ENCODE results near the gene SPECC1L.

DNA sequence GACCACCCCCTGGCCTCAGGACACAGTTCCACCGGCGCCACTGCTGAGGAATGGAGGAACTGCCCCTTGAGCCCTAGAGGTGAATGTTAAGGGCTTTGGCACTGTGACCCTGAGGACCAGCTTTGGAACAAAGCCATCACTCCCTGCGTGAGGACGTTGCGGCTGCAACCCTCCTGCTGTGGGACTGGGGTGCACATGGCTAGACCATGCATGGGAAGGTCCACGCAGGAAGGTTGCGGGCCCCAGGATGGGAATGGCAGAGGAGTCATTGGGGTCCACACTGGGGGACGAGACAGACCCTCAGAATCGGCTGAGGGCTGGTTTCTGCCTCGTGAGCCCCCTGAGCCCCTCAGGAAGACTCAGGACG is 150.3 kb downstream of the SPECC1L start:
- TF ChIP-seq POU2F2 (IDR thresholded peaks at IDR 0.05; ENCODE audit: low read depth, low read length): no peak
- no peak for TF ChIP-seq POLR2AphosphoS5 (IDR thresholded peaks at IDR 0.05; ENCODE audit: low read depth, low read length)
- no peak for TF ChIP-seq POLR2A (IDR thresholded peaks at IDR 0.05; ENCODE audit: low read depth, low read length)
- TF ChIP-seq SPI1 (IDR thresholded peaks at IDR 0.05; ENCODE audit: low read depth, low read length): no peak
- TF ChIP-seq TAF1 (IDR thresholded peaks at IDR 0.05; ENCODE audit: low read depth, low read length): no peak
